ENCODE results near the gene CLEC9A.

The CLEC9A gene

DNA sequence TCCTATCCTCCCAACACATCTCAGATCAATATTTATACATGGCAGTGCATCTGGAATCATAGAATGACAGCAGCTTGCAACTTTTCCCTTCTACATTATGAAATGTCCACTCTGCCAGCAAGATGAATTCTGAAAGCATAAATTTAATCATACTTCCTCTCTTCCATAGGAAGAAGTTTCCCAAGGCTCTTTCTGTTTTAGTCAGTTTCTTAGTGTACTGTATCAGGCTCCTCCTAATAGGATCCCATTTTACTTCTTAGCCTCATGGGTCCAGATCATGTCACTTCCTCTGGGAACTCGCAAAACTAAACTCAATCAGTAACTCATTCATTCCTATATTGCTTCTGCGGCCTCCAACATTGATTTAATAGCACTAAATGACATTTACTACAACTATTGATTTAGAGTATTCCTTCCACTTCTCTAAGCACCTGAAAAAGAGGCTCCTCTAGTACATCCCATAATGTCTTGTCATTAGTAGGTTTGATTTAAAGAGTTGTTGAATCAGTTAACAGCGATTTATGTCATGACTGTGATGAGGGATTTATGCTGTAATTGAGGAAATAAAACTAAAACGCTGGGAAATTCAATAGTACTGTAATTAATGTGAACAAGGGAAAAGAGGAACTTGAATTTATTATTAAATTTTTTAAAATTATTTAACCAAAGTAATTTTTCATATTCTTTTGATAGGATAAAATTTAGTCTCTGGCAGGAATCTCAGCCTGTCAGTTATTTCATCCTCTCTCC, 64.3 kb downstream of the CLEC9A start:
- DNase-seq (ENCODE audit: insufficient read length) (no peak), FAIRE-seq (no peak)
- no peak for TF ChIP-seq TAF1 (IDR thresholded peaks at IDR 0.05; ENCODE audit: borderline replicate concordance, low read depth, low read length)
- TF ChIP-seq POLR2A (IDR thresholded peaks at IDR 0.05; ENCODE audit: low read depth, low read length) = no peak
- TF ChIP-seq POLR2AphosphoS5 (IDR thresholded peaks at IDR 0.05; ENCODE audit: low read depth, low read length) = no peak

DNA sequence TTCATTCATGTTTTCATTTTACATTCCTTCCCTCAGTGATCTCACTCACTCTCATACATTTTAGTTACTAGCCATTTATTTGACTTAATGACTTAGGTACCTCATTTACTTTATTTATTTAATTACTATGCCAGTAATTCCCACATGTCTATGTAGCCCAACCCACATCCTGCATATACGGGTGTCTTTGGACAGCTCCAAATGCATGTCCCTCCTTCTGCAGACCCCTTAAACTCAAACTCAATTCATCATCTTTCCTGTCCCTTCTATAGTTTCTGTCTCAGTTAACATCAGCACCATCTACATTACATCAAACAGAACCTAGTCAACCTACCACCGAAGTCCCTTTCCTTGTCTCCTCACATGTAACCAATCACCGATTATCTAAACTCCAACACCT, 65.5 kb downstream of the CLEC9A start:
- FAIRE-seq (no peak), DNase-seq (ENCODE audit: insufficient read length) (no peak)
- TF ChIP-seq POLR2A (IDR thresholded peaks at IDR 0.05; ENCODE audit: low read depth, low read length) = no peak
- no peak for TF ChIP-seq TAF1 (IDR thresholded peaks at IDR 0.05; ENCODE audit: borderline replicate concordance, low read depth, low read length)
- TF ChIP-seq POLR2AphosphoS5 (IDR thresholded peaks at IDR 0.05; ENCODE audit: low read depth, low read length) = no peak

- FAIRE-seq = no peak
- no peak for TF ChIP-seq TAF1 (IDR thresholded peaks at IDR 0.05; ENCODE audit: borderline replicate concordance, low read depth, low read length)
- TF ChIP-seq POLR2AphosphoS5 (IDR thresholded peaks at IDR 0.05; ENCODE audit: low read depth, low read length) = no peak
- DNase-seq (ENCODE audit: insufficient read length) = no peak
These were observed 67.0 kb downstream of the CLEC9A start for GRCh38 chr12:10097521-10097920.

GRCh38 chr12:10098791-10099190, 68.3 kb downstream of the CLEC9A start, which contains the start of gene CLEC1A:
CLEC1A (minus strand) TSS chr12:10098985; CDS start chr12:10098922, 63 bp downstream.
- no peak for TF ChIP-seq POLR2A (IDR thresholded peaks at IDR 0.05; ENCODE audit: low read depth, low read length)
- no peak for TF ChIP-seq POLR2AphosphoS5 (IDR thresholded peaks at IDR 0.05; ENCODE audit: low read depth, low read length)
- TF ChIP-seq TAF1 (IDR thresholded peaks at IDR 0.05; ENCODE audit: borderline replicate concordance, low read depth, low read length) = no peak
- FAIRE-seq (peak; percentile 80), DNase-seq (ENCODE audit: insufficient read length) (no peak)

- TF ChIP-seq TAF1 (IDR thresholded peaks at IDR 0.05; ENCODE audit: borderline replicate concordance, low read depth, low read length) (no peak), POLR2A (IDR thresholded peaks at IDR 0.05; ENCODE audit: low read depth, low read length) (no peak), POLR2AphosphoS5 (IDR thresholded peaks at IDR 0.05; ENCODE audit: low read depth, low read length) (no peak)
- DNase-seq (ENCODE audit: insufficient read length) (no peak), FAIRE-seq (no peak)
These were observed 70.6 kb downstream of the CLEC9A start for GRCh38 chr12:10101042-10101579.

- DNase-seq (ENCODE audit: insufficient read length) = no peak
- no peak for FAIRE-seq
- TF ChIP-seq TAF1 (IDR thresholded peaks at IDR 0.05; ENCODE audit: borderline replicate concordance, low read depth, low read length) (no peak), POLR2AphosphoS5 (IDR thresholded peaks at IDR 0.05; ENCODE audit: low read depth, low read length) (no peak), POLR2A (IDR thresholded peaks at IDR 0.05; ENCODE audit: low read depth, low read length) (no peak)
These were observed 71.3 kb downstream of the CLEC9A start for GRCh38 chr12:10101648-10102220.

- TF ChIP-seq POLR2A (IDR thresholded peaks at IDR 0.05; ENCODE audit: low read depth, low read length) (no peak), TAF1 (IDR thresholded peaks at IDR 0.05; ENCODE audit: borderline replicate concordance, low read depth, low read length) (no peak), POLR2AphosphoS5 (IDR thresholded peaks at IDR 0.05; ENCODE audit: low read depth, low read length) (no peak)
- no peak for FAIRE-seq
- DNase-seq (ENCODE audit: insufficient read length) = no peak
These were observed 71.8 kb downstream of the CLEC9A start for GRCh38 chr12:10102322-10102721.

- no peak for DNase-seq (ENCODE audit: insufficient read length)
- no peak for FAIRE-seq
- TF ChIP-seq POLR2AphosphoS5 (IDR thresholded peaks at IDR 0.05; ENCODE audit: low read depth, low read length) (no peak), POLR2A (IDR thresholded peaks at IDR 0.05; ENCODE audit: low read depth, low read length) (no peak), TAF1 (IDR thresholded peaks at IDR 0.05; ENCODE audit: borderline replicate concordance, low read depth, low read length) (no peak)
These were observed 79.9 kb downstream of the CLEC9A start for GRCh38 chr12:10110256-10110844.

GRCh38 chr12:10111451-10111850, 81.0 kb downstream of the CLEC9A start:
- TF ChIP-seq TAF1 (IDR thresholded peaks at IDR 0.05; ENCODE audit: borderline replicate concordance, low read depth, low read length) (no peak), POLR2AphosphoS5 (IDR thresholded peaks at IDR 0.05; ENCODE audit: low read depth, low read length) (no peak), POLR2A (IDR thresholded peaks at IDR 0.05; ENCODE audit: low read depth, low read length) (no peak)
- FAIRE-seq = no peak
- no peak for DNase-seq (ENCODE audit: insufficient read length)

- no peak for TF ChIP-seq POLR2AphosphoS5 (IDR thresholded peaks at IDR 0.05; ENCODE audit: low read depth, low read length)
- TF ChIP-seq POLR2A (IDR thresholded peaks at IDR 0.05; ENCODE audit: low read depth, low read length) = no peak
- no peak for TF ChIP-seq TAF1 (IDR thresholded peaks at IDR 0.05; ENCODE audit: borderline replicate concordance, low read depth, low read length)
- no peak for DNase-seq (ENCODE audit: insufficient read length)
- no peak for FAIRE-seq
These were observed 82.6 kb downstream of the CLEC9A start for GRCh38 chr12:10113075-10113474.

DNA sequence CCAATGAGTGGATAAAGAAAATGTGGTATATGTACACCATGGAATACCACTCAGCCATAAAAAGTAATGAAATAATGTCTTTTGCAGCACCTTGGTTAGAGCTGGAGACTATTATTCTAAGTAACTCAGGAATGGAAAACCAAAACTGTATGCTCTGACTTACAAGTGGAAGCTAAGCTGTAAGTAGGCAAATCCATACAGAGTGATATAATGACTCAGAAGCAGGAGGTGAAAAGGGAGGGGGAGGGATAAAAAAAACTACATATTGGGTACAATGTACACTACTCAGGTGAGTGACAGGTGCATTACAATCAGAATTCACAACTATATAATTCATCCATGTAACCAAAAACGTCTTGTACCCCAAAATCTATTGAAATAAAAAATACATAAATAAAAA, 83.4 kb downstream of the CLEC9A start:
- DNase-seq (ENCODE audit: insufficient read length) = no peak
- no peak for FAIRE-seq
- TF ChIP-seq TAF1 (IDR thresholded peaks at IDR 0.05; ENCODE audit: borderline replicate concordance, low read depth, low read length) = no peak

DNA sequence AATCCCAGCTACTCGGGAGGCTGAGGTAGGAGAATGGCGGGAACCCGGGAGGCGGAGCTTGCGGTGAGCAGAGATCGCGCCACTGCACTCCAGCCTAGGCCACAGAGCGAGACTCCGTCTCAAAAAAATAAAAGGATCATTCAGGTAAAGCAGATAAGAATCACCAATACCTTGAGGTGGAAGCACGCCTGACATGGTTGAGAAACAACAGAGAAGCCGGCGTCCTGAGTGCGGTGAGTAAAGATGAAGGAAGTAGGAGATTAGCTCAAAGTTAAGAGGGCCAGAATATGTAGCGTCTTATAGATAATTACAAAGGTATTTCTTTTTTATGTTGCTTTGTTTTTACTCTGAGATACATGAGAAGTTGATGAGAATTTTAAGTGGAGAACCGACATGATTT, 84.8 kb downstream of the CLEC9A start:
- TF ChIP-seq POLR2AphosphoS5 (IDR thresholded peaks at IDR 0.05; ENCODE audit: low read depth, low read length) (no peak), POLR2A (IDR thresholded peaks at IDR 0.05; ENCODE audit: low read depth, low read length) (no peak), TAF1 (IDR thresholded peaks at IDR 0.05; ENCODE audit: borderline replicate concordance, low read depth, low read length) (no peak)
- no peak for FAIRE-seq
- DNase-seq (ENCODE audit: insufficient read length) = no peak
